Activated T-cell treated with anti-CD3 and anti-CD28 coated beads for 4 hours (primary cell): ENCODE data around the gene HIC2.
A peak's percentile ranks its signal among the peaks of the same experiment; 100 is the strongest.
"Not testable (repeated sequence)": the region's sequence is repeated elsewhere in the genome, so short reads cannot be mapped to it uniquely, and the experiment has no call there.

Source experiments
- DNase-seq: peaks from one replicate; pipeline ENCODE4 v3.0.0-alpha.2; 2020

HIC2 gene

GRCh38 chr22:21450858-21451353 is 33.7 kb downstream of the HIC2 start:
- no peak for DNase-seq

GRCh38 chr22:21451545-21452520 is 34.7 kb downstream of the HIC2 start:
- DNase-seq = no peak

GRCh38 chr22:21452666-21453065 is 35.5 kb downstream of the HIC2 start:
- not testable (repeated sequence) for DNase-seq

- DNase-seq = not testable (repeated sequence)
Observed at GRCh38 chr22:21454998-21455333, 37.8 kb downstream of the HIC2 start.

GRCh38 chr22:21455334-21456089 is 38.3 kb downstream of the HIC2 start:
- no peak for DNase-seq

GRCh38 chr22:21457023-21457787 is 40.0 kb downstream of the HIC2 start:
- DNase-seq = no peak

- DNase-seq = not testable (repeated sequence)
Observed at GRCh38 chr22:21462672-21463071, 45.5 kb downstream of the HIC2 start.

GRCh38 chr22:21467337-21468193 is 50.4 kb downstream of the HIC2 start, which contains the start of gene TMEM191C:
Gene TMEM191C (plus strand): TSS chr22:21467387. CDS start chr22:21467460, 73 bp downstream.
- DNase-seq = not testable (repeated sequence)

- peak; percentile 89 for DNase-seq
Observed at GRCh38 chr22:21468194-21469096, 51.3 kb downstream of the HIC2 start.

- not testable (repeated sequence) for DNase-seq
Observed at GRCh38 chr22:21469097-21469994, 52.2 kb downstream of the HIC2 start.

- DNase-seq = not testable (repeated sequence)
Observed at GRCh38 chr22:21472984-21473383, 55.8 kb downstream of the HIC2 start.

- DNase-seq = not testable (repeated sequence)
Observed at GRCh38 chr22:21473664-21474063, 56.5 kb downstream of the HIC2 start.

- DNase-seq = not testable (repeated sequence)
Observed at GRCh38 chr22:21484039-21484438, 66.9 kb downstream of the HIC2 start.

- not testable (repeated sequence) for DNase-seq
Observed at GRCh38 chr22:21487723-21488122, 70.6 kb downstream of the HIC2 start.

GRCh38 chr22:21489149-21489680 is 72.0 kb downstream of the HIC2 start:
- not testable (repeated sequence) for DNase-seq

GRCh38 chr22:21490556-21490955 is 73.4 kb downstream of the HIC2 start:
- not testable (repeated sequence) for DNase-seq

GRCh38 chr22:21492271-21492670 is 75.1 kb downstream of the HIC2 start:
- not testable (repeated sequence) for DNase-seq

- not testable (repeated sequence) for DNase-seq
Observed at GRCh38 chr22:21493789-21494782, 76.9 kb downstream of the HIC2 start.
